Small intestine (tissue), 7 donors: ENCODE results near the gene OTOG. TPM values are rescaled to one million over a fixed set of nuclear protein-coding genes. Genes with fewer than 3 reads are reported as not detected.

Source experiments
- DNase-seq, 2 donors: peaks; one replicate each; pipeline versions ENCODE4 v3.0.0 to v3.0.0-alpha.2; 2013
- FAIRE-seq: peaks from 2 replicates; lab custom pipeline; 2012; peaks lifted over from hg19 to GRCh38; lab: Jason Lieb, UNC
- H3K27ac ChIP-seq, 3 donors: one replicate each; pipeline ENCODE4 v1.5.1; 2013; ENCODE audit warnings: low read length in 2 of 3, mild to moderate bottlenecking in 2 of 3, control low read depth in 1 of 3, inconsistent platforms in 1 of 3, low read depth in 1 of 3, moderate library complexity in 1 of 3
- H3K27me3 ChIP-seq, 3 donors: one replicate each; pipeline ENCODE4 v1.6.1; 2013; ENCODE audit warnings: low read length in 3 of 3, inconsistent platforms in 1 of 3; ENCODE audit not compliant: control insufficient read depth in 3 of 3, insufficient read depth in 3 of 3
- H3K36me3 ChIP-seq, 3 donors: one replicate each; pipeline ENCODE4 v1.6.1; 2013; ENCODE audit warnings: low read length in 3 of 3, inconsistent platforms in 1 of 3, low read depth in 1 of 3, mild to moderate bottlenecking in 1 of 3, moderate library complexity in 1 of 3; ENCODE audit not compliant: control insufficient read depth in 3 of 3, insufficient read depth in 2 of 3
- H3K4me1 ChIP-seq, 3 donors: one replicate each; pipeline ENCODE4 v1.6.1; 2013; ENCODE audit warnings: low read length in 2 of 3, inconsistent platforms in 1 of 3, low read depth in 1 of 3, mild to moderate bottlenecking in 1 of 3, moderate library complexity in 1 of 3; ENCODE audit not compliant: control insufficient read depth in 3 of 3, insufficient read depth in 2 of 3
- H3K4me3 ChIP-seq, 3 donors: one replicate each; pipeline ENCODE4 v1.5.1; 2013; ENCODE audit warnings: low read length in 3 of 3, control low read depth in 1 of 3, inconsistent platforms in 1 of 3, low read depth in 1 of 3, mild to moderate bottlenecking in 1 of 3, moderate library complexity in 1 of 3
- H3K9me3 ChIP-seq, 2 donors: one replicate each; pipeline ENCODE4 v1.6.1; 2013; ENCODE audit warnings: low read depth in 1 of 2, low read length in 1 of 2; ENCODE audit not compliant: control insufficient read depth in 2 of 2, insufficient read depth in 1 of 2
- WGBS, 3 donors: extraction: QIAGEN DNeasy Blood & Tissue Kit; methylation state at CpG; one replicate each; pipeline ENCODE4 v1.1.7; 2013; 5-methylcytosine and 5-hydroxymethylcytosine counted together
- polyA plus RNA-seq, 4 donors: library from polyadenylated mRNA; stranded (reverse) in 3 of 4; unstranded in 1 of 4; fragments of 200-250 nt in 3 of 4; fragments of 120-200 nt in 1 of 4; gene quantifications; one replicate each; pipeline versions ENCODE4 v1.2.1 to v1.2.3, GENCODE V29; 2013
- donor health status: healthy with polysubstance abuse.
- donor health status: control.
- donor health status: control.
- donor health status: Bipolar disorder and iron deficiency.
- donor health status: healthy.

Gene OTOG
- polyA plus RNA-seq, 4 donors, result 0.04 TPM; not detected in 2

DNA sequence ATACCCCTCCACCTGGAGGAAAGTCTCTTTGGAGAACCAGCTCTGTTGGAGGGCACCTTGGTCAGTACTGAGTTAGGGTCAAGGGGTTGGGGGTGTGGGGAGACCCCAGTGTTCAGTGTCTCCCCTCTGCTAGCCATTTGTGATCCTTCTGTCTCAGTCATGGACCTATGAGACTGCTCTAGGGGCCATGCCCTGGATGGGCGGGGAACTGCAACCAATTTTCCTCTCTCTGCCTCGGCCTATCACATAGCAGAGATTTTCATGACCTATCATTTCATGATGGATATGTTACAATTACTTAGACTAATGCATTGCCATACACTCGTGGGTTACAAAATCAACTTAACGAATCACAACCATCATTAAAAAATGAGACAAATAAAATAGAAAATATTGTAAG lies 7.4 kb downstream of the OTOG start:
- FAIRE-seq (no peak), DNase-seq (no peak)
- WGBS, 3 donors, result 75 to 90% (median 84%) methylated on average over 4 of the region's 4 CpGs
- Histone ChIP-seq H3K36me3 (no peaks in the 10 kb centered on the region), H3K4me3 (no peak overlapping the region), H3K4me1 (no peaks in the 10 kb centered on the region), H3K27ac (no peak overlapping the region), H3K27me3 (peaks cover 0 to 3% (median 0%) of the 10 kb centered on the region in 3 donors), H3K9me3 (no peaks in the 10 kb centered on the region)

DNA sequence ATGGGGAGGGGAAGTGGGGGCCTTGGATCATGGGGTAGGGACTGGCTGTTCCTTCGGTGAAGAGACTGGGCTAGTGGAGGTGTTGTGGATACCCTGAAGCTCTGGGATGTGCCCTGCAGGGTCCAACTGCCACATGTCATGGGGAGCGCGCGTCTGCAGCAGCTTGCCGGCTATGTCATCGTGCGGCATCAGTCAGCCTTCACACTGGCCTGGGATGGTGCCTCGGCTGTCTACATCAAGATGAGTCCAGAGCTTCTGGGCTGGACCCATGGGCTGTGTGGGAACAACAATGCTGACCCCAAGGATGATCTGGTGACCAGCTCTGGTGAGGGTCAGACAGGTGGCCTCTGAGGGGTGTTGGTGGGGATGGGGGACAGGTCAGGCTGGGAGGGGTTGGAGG lies 9.9 kb downstream of the OTOG start:
- Histone ChIP-seq H3K9me3 (no peaks in the 10 kb centered on the region), H3K4me3 (no peak overlapping the region), H3K4me1 (no peaks in the 10 kb centered on the region), H3K27me3 (no peaks in the 10 kb centered on the region), H3K36me3 (no peaks in the 10 kb centered on the region), H3K27ac (no peak overlapping the region)
- no peak for DNase-seq
- WGBS, 3 donors, result 89 to 96% (median 91%) methylated on average over 8 of the region's 8 CpGs
- FAIRE-seq, result no peak

DNA sequence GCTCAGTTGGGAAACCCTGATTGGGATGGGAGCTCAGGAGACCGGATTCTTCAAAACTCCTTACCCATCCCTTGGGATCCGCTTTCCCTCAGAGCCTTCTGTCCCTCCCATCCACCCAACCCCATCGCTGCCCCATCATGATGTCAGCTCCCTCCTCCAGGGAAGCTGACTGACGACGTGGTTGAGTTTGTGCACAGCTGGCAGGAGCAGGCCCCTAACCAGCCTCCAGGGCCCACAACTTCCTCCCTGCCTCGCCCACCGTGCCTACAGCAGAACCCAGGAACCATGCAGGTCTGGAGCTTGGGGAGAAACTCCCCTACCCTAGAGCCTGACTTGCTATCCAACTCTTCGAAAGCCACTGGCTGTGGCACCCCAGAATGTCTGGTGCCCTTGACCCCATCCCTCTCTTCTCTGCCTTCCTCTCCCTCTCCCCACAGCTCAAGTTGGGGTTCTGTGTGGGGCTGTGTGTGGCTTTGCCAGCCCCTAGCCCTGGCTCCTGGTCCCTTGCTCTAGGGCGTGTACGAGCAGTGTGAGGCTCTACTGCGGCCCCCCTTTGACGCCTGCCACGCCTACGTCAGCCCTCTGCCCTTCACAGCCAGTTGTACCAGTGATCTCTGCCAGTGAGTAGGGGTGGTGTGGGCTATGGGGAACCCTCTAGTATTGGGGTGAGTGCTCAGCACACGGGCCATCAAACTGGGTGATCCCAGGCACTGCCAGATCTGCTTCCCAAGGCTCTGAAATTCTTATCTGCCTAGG lies 11.1 kb downstream of the OTOG start:
- no peaks in the 10 kb centered on the region for H3K36me3 ChIP-seq
- H3K4me3 ChIP-seq, result no peak overlapping the region
- no peak for FAIRE-seq
- no peak for DNase-seq
- H3K27ac ChIP-seq, result no peak overlapping the region
- WGBS, 3 donors, result 80 to 86% (median 83%) methylated on average over 15 of the region's 15 CpGs
- H3K27me3 ChIP-seq, result no peaks in the 10 kb centered on the region
- H3K9me3 ChIP-seq, result no peaks in the 10 kb centered on the region
- H3K4me1 ChIP-seq, result no peaks in the 10 kb centered on the region

DNA sequence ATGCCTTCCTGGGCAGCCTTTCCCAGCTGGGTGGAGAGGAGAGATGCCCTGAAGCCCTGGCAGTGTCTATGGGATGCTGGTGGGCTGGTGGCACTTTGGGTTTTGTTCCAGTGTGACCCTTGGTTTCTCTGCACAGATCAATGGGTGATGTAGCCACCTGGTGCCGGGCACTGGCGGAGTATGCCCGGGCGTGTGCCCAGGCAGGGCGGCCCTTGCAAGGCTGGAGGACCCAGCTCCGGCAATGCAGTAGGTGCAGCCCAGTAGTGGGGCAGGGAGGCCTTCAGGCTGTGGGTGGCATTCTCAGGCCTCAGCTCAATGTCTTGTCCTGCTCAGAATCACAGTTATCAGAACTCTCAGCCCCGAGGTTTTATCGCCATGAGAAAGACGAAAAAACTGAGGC lies 11.9 kb downstream of the OTOG start:
- no peaks in the 10 kb centered on the region for H3K27me3 ChIP-seq
- no peaks in the 10 kb centered on the region for H3K9me3 ChIP-seq
- FAIRE-seq (no peak), DNase-seq (no peak)
- H3K4me1 ChIP-seq, result no peaks in the 10 kb centered on the region
- 77 to 88% (median 79%) methylated on average over 9 of the region's 9 CpGs for WGBS, 3 donors
- H3K36me3 ChIP-seq, result no peaks in the 10 kb centered on the region
- H3K27ac ChIP-seq, result no peak overlapping the region
- no peak overlapping the region for H3K4me3 ChIP-seq

DNA sequence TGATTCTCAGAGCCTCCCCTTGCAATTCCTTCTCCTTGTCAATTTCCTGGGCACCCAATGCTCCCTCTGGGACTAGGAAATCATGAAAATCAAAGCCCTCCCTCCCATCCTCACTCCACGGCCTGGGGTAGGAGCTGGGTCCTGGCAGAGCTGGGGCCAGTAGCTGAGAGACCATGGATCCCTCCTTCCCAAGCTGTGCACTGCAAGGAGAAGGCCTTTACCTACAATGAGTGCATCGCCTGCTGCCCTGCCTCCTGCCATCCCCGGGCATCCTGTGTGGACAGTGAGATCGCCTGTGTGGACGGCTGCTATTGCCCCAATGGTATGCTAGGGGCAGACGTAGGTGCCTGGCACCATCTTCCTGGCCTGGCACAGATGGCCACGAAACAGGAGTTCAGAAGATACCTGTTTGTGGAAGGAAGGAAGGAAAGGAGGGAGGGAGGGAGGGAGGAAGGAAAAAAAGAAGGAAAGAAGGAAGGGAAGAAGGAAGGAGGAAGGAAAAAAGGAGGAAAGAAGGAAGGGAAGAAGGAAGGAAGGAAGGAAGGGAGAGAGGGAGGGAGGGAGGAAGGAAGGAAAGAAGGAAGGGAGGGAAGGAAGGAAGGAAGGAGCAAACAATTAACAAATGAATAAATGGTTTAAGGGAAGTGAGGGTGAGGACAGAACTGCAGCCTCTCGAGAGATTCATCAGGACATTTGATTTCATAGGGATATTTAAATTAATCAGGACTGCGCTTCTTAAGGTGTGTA lies 12.5 kb downstream of the OTOG start:
- no peaks in the 10 kb centered on the region for H3K9me3 ChIP-seq
- no peaks in the 10 kb centered on the region for H3K36me3 ChIP-seq
- no peaks in the 10 kb centered on the region for H3K27me3 ChIP-seq
- FAIRE-seq, result no peak
- no peaks in the 10 kb centered on the region for H3K4me1 ChIP-seq
- H3K27ac ChIP-seq, result no peak overlapping the region
- 86 to 90% (median 89%) methylated on average over 9 of the region's 9 CpGs for WGBS, 3 donors
- no peak for DNase-seq
- H3K4me3 ChIP-seq, result no peak overlapping the region

GRCh38 chr11:17560281-17561110 lies 13.4 kb downstream of the OTOG start:
- FAIRE-seq, result no peak
- no peaks in the 10 kb centered on the region for H3K27me3 ChIP-seq
- no peak overlapping the region for H3K27ac ChIP-seq
- no peak overlapping the region for H3K4me3 ChIP-seq
- no peaks in the 10 kb centered on the region for H3K9me3 ChIP-seq
- H3K4me1 ChIP-seq, result no peaks in the 10 kb centered on the region
- no peak for DNase-seq
- no peaks in the 10 kb centered on the region for H3K36me3 ChIP-seq
- WGBS, 3 donors, result 36 to 60% (median 48%) methylated on average over 12 of the region's 12 CpGs

GRCh38 chr11:17561111-17561415 lies 14.0 kb downstream of the OTOG start:
- Histone ChIP-seq H3K27ac (no peak overlapping the region), H3K4me1 (no peaks in the 10 kb centered on the region), H3K36me3 (no peaks in the 10 kb centered on the region), H3K4me3 (no peak overlapping the region), H3K27me3 (no peaks in the 10 kb centered on the region), H3K9me3 (no peaks in the 10 kb centered on the region)
- FAIRE-seq (no peak), DNase-seq (no peak)
- WGBS, 3 donors, result 83 to 96% (median 89%) methylated on average over 4 of the region's 4 CpGs

- H3K27ac ChIP-seq, result no peak overlapping the region
- DNase-seq (no peak), FAIRE-seq (no peak)
- no peaks in the 10 kb centered on the region for H3K27me3 ChIP-seq
- H3K9me3 ChIP-seq, result no peaks in the 10 kb centered on the region
- no peaks in the 10 kb centered on the region for H3K36me3 ChIP-seq
- H3K4me3 ChIP-seq, result no peak overlapping the region
- WGBS, 3 donors, result 93 to 95% (median 94%) methylated on average over 9 of the region's 9 CpGs
- no peaks in the 10 kb centered on the region for H3K4me1 ChIP-seq
Observed at GRCh38 chr11:17561526-17561925, 14.5 kb downstream of the OTOG start.
